ENCODE measurements around the gene CASP8. TPM values are rescaled to one million over a fixed set of nuclear protein-coding genes. Genes with fewer than 3 reads are reported as not detected.
A peak's percentile ranks its signal among the peaks of the same experiment; 100 is the strongest.

CASP8 gene
- total RNA-seq, 1 donor from 2014 or later = not detected

DNA sequence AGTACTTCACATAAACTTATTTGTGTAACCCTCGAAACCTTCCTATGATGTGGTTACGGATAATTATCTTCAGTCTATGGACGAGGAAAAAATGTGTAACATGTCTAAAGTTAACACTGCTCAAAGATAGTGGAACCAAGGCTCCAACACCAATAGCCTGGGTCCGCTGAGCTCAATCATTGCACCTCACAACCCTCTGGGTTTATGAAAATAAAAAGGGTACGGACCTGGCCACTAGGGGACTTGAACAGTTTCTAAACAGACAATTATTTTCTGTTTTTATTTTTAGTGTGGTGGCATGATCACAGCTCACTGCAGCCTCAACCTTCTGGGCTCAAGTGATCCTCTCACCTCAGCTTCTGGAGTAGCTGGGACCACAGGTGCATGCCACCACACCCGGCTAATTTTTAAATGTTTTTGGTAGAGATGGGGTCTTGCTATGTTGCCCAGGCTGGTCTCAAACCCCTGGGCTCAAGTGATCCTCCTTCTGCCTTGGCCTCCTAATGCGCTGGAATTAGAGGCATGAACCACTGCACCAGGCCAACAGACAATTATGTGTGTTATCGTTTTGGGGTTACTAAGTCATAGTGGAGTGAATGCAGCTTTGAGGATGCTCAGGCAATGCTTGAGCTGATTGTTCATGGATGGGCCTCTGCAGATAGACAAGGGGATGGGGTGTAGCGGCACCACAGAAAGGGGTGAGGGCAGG is 10.1 kb downstream of the CASP8 start:
- H3K27ac Mint-ChIP-seq (ENCODE audit: unreplicated experiment) = no peak overlapping the region
- H3K4me1 Mint-ChIP-seq (ENCODE audit: low read depth, unreplicated experiment) = no peaks in the 10 kb centered on the region
- no peak overlapping the region for H3K4me3 Mint-ChIP-seq (ENCODE audit: unreplicated experiment)
- peaks cover 1% of the 10 kb centered on the region for H3K9me3 Mint-ChIP-seq (ENCODE audit: unreplicated experiment)
- no peaks in the 10 kb centered on the region for H3K27me3 Mint-ChIP-seq (ENCODE audit: unreplicated experiment)
- TF ChIP-seq, protein P1, sequence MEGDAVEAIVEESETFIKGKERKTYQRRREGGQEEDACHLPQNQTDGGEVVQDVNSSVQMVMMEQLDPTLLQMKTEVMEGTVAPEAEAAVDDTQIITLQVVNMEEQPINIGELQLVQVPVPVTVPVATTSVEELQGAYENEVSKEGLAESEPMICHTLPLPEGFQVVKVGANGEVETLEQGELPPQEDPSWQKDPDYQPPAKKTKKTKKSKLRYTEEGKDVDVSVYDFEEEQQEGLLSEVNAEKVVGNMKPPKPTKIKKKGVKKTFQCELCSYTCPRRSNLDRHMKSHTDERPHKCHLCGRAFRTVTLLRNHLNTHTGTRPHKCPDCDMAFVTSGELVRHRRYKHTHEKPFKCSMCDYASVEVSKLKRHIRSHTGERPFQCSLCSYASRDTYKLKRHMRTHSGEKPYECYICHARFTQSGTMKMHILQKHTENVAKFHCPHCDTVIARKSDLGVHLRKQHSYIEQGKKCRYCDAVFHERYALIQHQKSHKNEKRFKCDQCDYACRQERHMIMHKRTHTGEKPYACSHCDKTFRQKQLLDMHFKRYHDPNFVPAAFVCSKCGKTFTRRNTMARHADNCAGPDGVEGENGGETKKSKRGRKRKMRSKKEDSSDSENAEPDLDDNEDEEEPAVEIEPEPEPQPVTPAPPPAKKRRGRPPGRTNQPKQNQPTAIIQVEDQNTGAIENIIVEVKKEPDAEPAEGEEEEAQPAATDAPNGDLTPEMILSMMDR (IDR thresholded peaks at IDR 0.05; ENCODE audit: partially characterized antibody, unreplicated experiment) = peak; percentile 18
- DNase-seq = no peak
- H3K36me3 Mint-ChIP-seq (ENCODE audit: unreplicated experiment) = no peaks in the 10 kb centered on the region

DNA sequence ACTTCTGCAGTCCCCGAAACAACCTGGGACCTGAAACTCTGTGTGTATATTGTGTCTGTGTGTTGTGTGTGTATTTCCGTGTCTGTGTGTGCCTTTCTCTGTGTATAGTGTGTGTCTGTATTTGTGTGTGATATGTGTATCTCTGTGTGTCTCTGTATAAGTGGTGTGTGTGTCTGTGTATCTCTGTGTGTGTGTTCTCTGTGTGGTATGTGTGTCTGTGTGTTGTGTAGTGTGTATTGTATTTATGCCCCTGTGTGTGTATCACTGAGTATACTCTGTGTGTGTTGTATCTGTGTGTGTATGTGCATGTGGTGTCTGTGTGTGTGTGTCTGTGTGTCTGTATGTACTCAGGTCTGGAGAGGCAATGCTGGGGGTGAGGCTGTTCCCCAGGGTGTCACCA is 11.6 kb downstream of the CASP8 start:
- Mint-ChIP-seq H3K36me3 (ENCODE audit: unreplicated experiment) (no peaks in the 10 kb centered on the region), H3K9me3 (ENCODE audit: unreplicated experiment) (no peaks in the 10 kb centered on the region), H3K4me3 (ENCODE audit: unreplicated experiment) (no peak overlapping the region), H3K27ac (ENCODE audit: unreplicated experiment) (no peak overlapping the region), H3K4me1 (ENCODE audit: low read depth, unreplicated experiment) (no peaks in the 10 kb centered on the region), H3K27me3 (ENCODE audit: unreplicated experiment) (no peaks in the 10 kb centered on the region)
- TF ChIP-seq, protein P1 (IDR thresholded peaks at IDR 0.05; ENCODE audit: partially characterized antibody, unreplicated experiment) = no peak
- DNase-seq = no peak

DNA sequence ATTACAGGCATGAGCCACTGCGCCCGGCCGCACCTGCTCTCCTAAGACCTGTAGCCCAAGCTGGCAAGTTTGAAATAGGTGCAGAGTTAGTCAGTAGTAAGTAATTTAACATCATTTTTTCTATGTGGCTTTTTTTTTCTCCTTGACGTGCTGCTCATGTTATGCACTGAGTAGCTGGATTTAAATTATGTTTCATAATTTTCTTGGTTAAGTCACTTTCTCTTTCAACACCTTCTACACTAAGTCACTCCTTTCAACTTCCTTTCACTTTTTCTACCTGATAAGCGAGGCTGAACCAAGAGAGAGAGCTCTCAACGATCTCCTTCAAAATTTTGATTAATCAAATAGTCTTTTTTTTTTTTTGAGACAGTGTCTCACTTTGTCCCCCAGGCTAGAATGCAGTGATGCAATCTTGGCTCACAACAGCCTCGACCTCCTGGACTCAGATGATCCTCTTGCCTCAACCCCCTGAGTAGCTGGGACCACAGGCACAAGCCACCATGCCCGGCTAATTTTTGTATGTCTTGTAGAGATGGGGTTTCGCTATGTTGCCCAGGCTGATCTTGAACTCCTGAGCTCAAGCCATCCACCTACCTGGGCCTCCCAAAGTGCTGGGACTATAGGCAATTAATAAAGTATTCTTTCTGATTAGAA is 13.1 kb downstream of the CASP8 start:
- no peak for DNase-seq
- Mint-ChIP-seq H3K4me1 (ENCODE audit: low read depth, unreplicated experiment) (no peaks in the 10 kb centered on the region), H3K27me3 (ENCODE audit: unreplicated experiment) (no peaks in the 10 kb centered on the region), H3K4me3 (ENCODE audit: unreplicated experiment) (no peak overlapping the region), H3K36me3 (ENCODE audit: unreplicated experiment) (no peaks in the 10 kb centered on the region), H3K9me3 (ENCODE audit: unreplicated experiment) (no peaks in the 10 kb centered on the region), H3K27ac (ENCODE audit: unreplicated experiment) (no peak overlapping the region)
- TF ChIP-seq, protein P1 (IDR thresholded peaks at IDR 0.05; ENCODE audit: partially characterized antibody, unreplicated experiment) = no peak

DNA sequence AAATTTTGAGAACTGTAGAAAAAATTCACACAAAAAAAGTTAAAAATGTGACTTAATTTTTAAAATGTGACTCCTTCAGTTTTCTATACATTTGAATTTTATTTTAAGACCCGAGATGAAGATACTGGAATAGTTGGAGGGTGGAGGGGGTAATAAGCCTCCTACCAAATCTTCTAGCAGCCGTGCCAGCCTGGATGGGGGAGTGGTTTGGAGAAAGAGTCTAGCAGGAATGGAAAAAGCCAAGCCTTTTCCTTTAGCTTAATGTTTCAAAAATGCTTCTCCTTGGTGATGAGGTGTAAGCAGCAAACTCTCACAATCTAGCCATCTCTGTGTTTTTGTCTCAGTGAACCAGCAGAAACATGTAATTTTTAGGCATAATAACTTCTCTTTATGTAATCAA is 14.7 kb downstream of the CASP8 start:
- no peaks in the 10 kb centered on the region for H3K36me3 Mint-ChIP-seq (ENCODE audit: unreplicated experiment)
- no peak overlapping the region for H3K27ac Mint-ChIP-seq (ENCODE audit: unreplicated experiment)
- H3K4me1 Mint-ChIP-seq (ENCODE audit: low read depth, unreplicated experiment) = no peaks in the 10 kb centered on the region
- TF ChIP-seq, protein P1 (IDR thresholded peaks at IDR 0.05; ENCODE audit: partially characterized antibody, unreplicated experiment) = no peak
- DNase-seq = no peak
- H3K27me3 Mint-ChIP-seq (ENCODE audit: unreplicated experiment) = no peaks in the 10 kb centered on the region
- H3K9me3 Mint-ChIP-seq (ENCODE audit: unreplicated experiment) = no peaks in the 10 kb centered on the region
- H3K4me3 Mint-ChIP-seq (ENCODE audit: unreplicated experiment) = no peak overlapping the region

DNA sequence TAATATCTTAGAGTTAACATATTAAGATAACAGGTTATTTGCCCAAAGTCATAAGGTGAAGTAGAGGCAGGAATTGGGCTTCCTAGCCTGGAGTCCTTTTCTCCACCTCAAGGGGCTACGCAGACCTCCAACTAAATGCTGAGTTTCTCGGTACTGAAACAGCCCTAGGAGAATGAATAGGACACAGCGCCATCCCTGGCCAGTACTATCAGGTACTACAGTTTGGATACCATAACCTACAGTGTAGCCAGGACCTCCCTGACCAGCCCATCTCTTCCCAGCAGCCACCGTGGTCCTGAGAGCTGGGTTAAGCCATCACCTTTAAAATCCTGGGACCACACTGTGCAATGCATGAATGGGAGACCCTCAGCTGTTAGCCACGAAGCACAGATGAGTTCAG is 15.7 kb downstream of the CASP8 start:
- DNase-seq = no peak
- H3K9me3 Mint-ChIP-seq (ENCODE audit: unreplicated experiment) = no peaks in the 10 kb centered on the region
- no peaks in the 10 kb centered on the region for H3K36me3 Mint-ChIP-seq (ENCODE audit: unreplicated experiment)
- TF ChIP-seq, protein P1 (IDR thresholded peaks at IDR 0.05; ENCODE audit: partially characterized antibody, unreplicated experiment) = no peak
- no peak overlapping the region for H3K4me3 Mint-ChIP-seq (ENCODE audit: unreplicated experiment)
- H3K27ac Mint-ChIP-seq (ENCODE audit: unreplicated experiment) = no peak overlapping the region
- no peaks in the 10 kb centered on the region for H3K4me1 Mint-ChIP-seq (ENCODE audit: low read depth, unreplicated experiment)
- no peaks in the 10 kb centered on the region for H3K27me3 Mint-ChIP-seq (ENCODE audit: unreplicated experiment)
